ENCODE data around the gene ARCN1.

Gene ARCN1

GRCh38 chr11:118638726-118639125, 66.5 kb downstream of the ARCN1 start:
- no peak for DNase-seq (ENCODE audit: low read depth)

GRCh38 chr11:118639899-118640298, 67.7 kb downstream of the ARCN1 start:
- no peak for DNase-seq (ENCODE audit: low read depth)

GRCh38 chr11:118640332-118641154, 68.3 kb downstream of the ARCN1 start:
- no peak for DNase-seq (ENCODE audit: low read depth)

GRCh38 chr11:118641397-118642019, 69.3 kb downstream of the ARCN1 start:
- no peak for DNase-seq (ENCODE audit: low read depth)

GRCh38 chr11:118643142-118643994, 71.2 kb downstream of the ARCN1 start:
- no peak for DNase-seq (ENCODE audit: low read depth)

GRCh38 chr11:118643995-118644345, 71.8 kb downstream of the ARCN1 start:
- no peak for DNase-seq (ENCODE audit: low read depth)

GRCh38 chr11:118644496-118644895, 72.3 kb downstream of the ARCN1 start:
- no peak for DNase-seq (ENCODE audit: low read depth)

- no peak for DNase-seq (ENCODE audit: low read depth)
Observed at GRCh38 chr11:118645066-118645715, 73.0 kb downstream of the ARCN1 start.

- DNase-seq (ENCODE audit: low read depth), result no peak
Observed at GRCh38 chr11:118646393-118646792, 74.2 kb downstream of the ARCN1 start.

GRCh38 chr11:118648291-118648690, 76.1 kb downstream of the ARCN1 start:
- DNase-seq (ENCODE audit: low read depth), result no peak

GRCh38 chr11:118649941-118650340, 77.7 kb downstream of the ARCN1 start:
- DNase-seq (ENCODE audit: low read depth), result no peak

- DNase-seq (ENCODE audit: low read depth), result no peak
Observed at GRCh38 chr11:118650366-118650765, 78.2 kb downstream of the ARCN1 start.

GRCh38 chr11:118651820-118652219, 79.6 kb downstream of the ARCN1 start:
- DNase-seq (ENCODE audit: low read depth), result no peak

All from iris pigment epithelial cell (primary cell).